Astrocyte (in vitro differentiated cells and primary cell): Measurements from ENCODE around the gene EFCAB9. TPM values are rescaled to one million over a fixed set of nuclear protein-coding genes. Genes with fewer than 3 reads are reported as not detected.

ENCODE experiments used
- DNase-seq: peaks from one replicate; pipeline ENCODE4 v3.0.0-alpha.2; 2010; ENCODE audit warnings: low read depth
- FAIRE-seq: peaks from 2 replicates; lab custom pipeline; 2011; peaks lifted over from hg19 to GRCh38; lab: Jason Lieb, UNC
- H2AFZ ChIP-seq: 2 replicates; pipeline ENCODE4 v1.6.0; 2012; ENCODE audit warnings: low read depth, low read length, inconsistent platforms
- H3K27ac ChIP-seq: 2 replicates; pipeline ENCODE4 v1.5.1; 2011; ENCODE audit warnings: low read depth, low read length, inconsistent platforms
- H3K27me3 ChIP-seq: 2 replicates; pipeline ENCODE4 v1.6.0; 2011; ENCODE audit warnings: low read length, inconsistent platforms; ENCODE audit not compliant: insufficient read depth
- H3K36me3 ChIP-seq: 2 replicates; pipeline ENCODE4 v1.5.1; 2011; ENCODE audit warnings: low read length, inconsistent platforms; ENCODE audit not compliant: insufficient read depth
- H3K4me1 ChIP-seq: 2 replicates; pipeline ENCODE4 v1.5.1; 2011; ENCODE audit warnings: low read length, inconsistent platforms; ENCODE audit not compliant: insufficient read depth
- H3K4me2 ChIP-seq: 2 replicates; pipeline ENCODE4 v1.6.0; 2012; ENCODE audit warnings: low read length, inconsistent platforms
- H3K4me3 ChIP-seq: 2 replicates; pipeline ENCODE4 v1.5.1; 2011; ENCODE audit warnings: low read depth, mild to moderate bottlenecking, low read length, inconsistent platforms; ENCODE audit not compliant: insufficient read depth
- H3K79me2 ChIP-seq: 2 replicates; pipeline ENCODE4 v1.6.0; 2012; ENCODE audit warnings: mild to moderate bottlenecking, low read length, inconsistent platforms; ENCODE audit not compliant: insufficient read depth
- H3K9ac ChIP-seq: 2 replicates; pipeline ENCODE4 v1.6.0; 2012; ENCODE audit warnings: mild to moderate bottlenecking, low read length, inconsistent platforms
- H3K9me3 ChIP-seq: 2 replicates; pipeline ENCODE4 v1.5.1; 2012; ENCODE audit warnings: low read depth, mild to moderate bottlenecking, low read length, inconsistent platforms; ENCODE audit not compliant: insufficient read depth
- H4K20me1 ChIP-seq: 2 replicates; pipeline ENCODE4 v1.6.0; 2012; ENCODE audit warnings: low read length, inconsistent platforms; ENCODE audit not compliant: insufficient read depth
- H3K27ac Mint-ChIP-seq: one replicate; pipeline ENCODE4 v1.8.0; 2021; ENCODE audit warnings: mild to moderate bottlenecking, mixed read lengths; ENCODE audit not compliant: unreplicated experiment
- H3K27me3 Mint-ChIP-seq: one replicate; pipeline ENCODE4 v1.8.0; 2021; ENCODE audit warnings: low read depth, mixed read lengths; ENCODE audit not compliant: unreplicated experiment
- H3K36me3 Mint-ChIP-seq: one replicate; pipeline ENCODE4 v1.8.0; 2021; ENCODE audit warnings: low read depth, mixed read lengths; ENCODE audit not compliant: unreplicated experiment
- H3K4me1 Mint-ChIP-seq: one replicate; pipeline ENCODE4 v1.8.0; 2021; ENCODE audit warnings: low read depth, mixed read lengths; ENCODE audit not compliant: unreplicated experiment
- H3K4me3 Mint-ChIP-seq: one replicate; pipeline ENCODE4 v1.8.0; 2021; ENCODE audit warnings: mild to moderate bottlenecking, moderate library complexity, mixed read lengths; ENCODE audit not compliant: unreplicated experiment
- H3K9me3 Mint-ChIP-seq: one replicate; pipeline ENCODE4 v1.8.0; 2021; ENCODE audit warnings: mild to moderate bottlenecking, mixed read lengths; ENCODE audit not compliant: unreplicated experiment
- CTCF ChIP-seq: IDR thresholded peaks from 2 replicates; pipeline ENCODE4 v1.5.1; 2011; ENCODE audit warnings: low read depth, mild to moderate bottlenecking, inconsistent platforms, low read length, moderate library complexity; ENCODE audit not compliant: insufficient read depth
- EZH2 ChIP-seq: IDR thresholded peaks from 2 replicates; pipeline ENCODE4 v1.6.1; 2012; ENCODE audit warnings: mild to moderate bottlenecking, low read length, inconsistent platforms; ENCODE audit not compliant: insufficient read depth
- total RNA-seq: library from RNA; stranded (reverse); gene quantifications from 2 replicates; pipeline ENCODE4 v1.2.1, GENCODE V29; 2021

The EFCAB9 gene
- total RNA-seq, 1 donor from 2014 or later, result not detected

GRCh38 chr5:172216345-172216744 lies 22.4 kb downstream of the EFCAB9 start:
- H3K4me2 ChIP-seq, result no peak overlapping the region
- no peak overlapping the region for H3K27ac Mint-ChIP-seq
- H3K9ac ChIP-seq, result no peak overlapping the region
- DNase-seq (no peak), FAIRE-seq (no peak)
- peaks cover 19% of the 10 kb centered on the region for H3K36me3 Mint-ChIP-seq
- no peaks in the 10 kb centered on the region for H3K9me3 Mint-ChIP-seq
- no peak overlapping the region for H3K4me3 ChIP-seq
- no peaks in the 10 kb centered on the region for H3K27me3 ChIP-seq
- peaks cover 3% of the 10 kb centered on the region for H3K9me3 ChIP-seq
- no peak overlapping the region for H3K27ac ChIP-seq
- peaks cover 7% of the 10 kb centered on the region for H3K4me1 Mint-ChIP-seq
- peaks cover 49% of the 10 kb centered on the region for H4K20me1 ChIP-seq
- no peak overlapping the region for H2AFZ ChIP-seq
- H3K27me3 Mint-ChIP-seq, result no peaks in the 10 kb centered on the region
- peaks cover 55% of the 10 kb centered on the region for H3K79me2 ChIP-seq
- TF ChIP-seq EZH2 (no peak), CTCF (no peak)
- H3K36me3 ChIP-seq, result peaks cover 19% of the 10 kb centered on the region
- H3K4me1 ChIP-seq, result no peaks in the 10 kb centered on the region
- H3K4me3 Mint-ChIP-seq, result no peak overlapping the region

GRCh38 chr5:172219296-172219695 lies 25.3 kb downstream of the EFCAB9 start:
- no peak overlapping the region for H2AFZ ChIP-seq
- no peaks in the 10 kb centered on the region for H3K9me3 Mint-ChIP-seq
- peaks cover 3% of the 10 kb centered on the region for H3K9me3 ChIP-seq
- H3K36me3 ChIP-seq, result peaks cover 16% of the 10 kb centered on the region
- no peaks in the 10 kb centered on the region for H3K27me3 ChIP-seq
- TF ChIP-seq EZH2 (no peak), CTCF (no peak)
- FAIRE-seq (no peak), DNase-seq (no peak)
- H3K4me3 Mint-ChIP-seq, result no peak overlapping the region
- H4K20me1 ChIP-seq, result peaks cover 44% of the 10 kb centered on the region
- no peak overlapping the region for H3K27ac Mint-ChIP-seq
- peaks cover 5% of the 10 kb centered on the region for H3K4me1 Mint-ChIP-seq
- H3K27me3 Mint-ChIP-seq, result no peaks in the 10 kb centered on the region
- H3K27ac ChIP-seq, result no peak overlapping the region
- no peak overlapping the region for H3K4me3 ChIP-seq
- no peak overlapping the region for H3K9ac ChIP-seq
- H3K4me2 ChIP-seq, result no peak overlapping the region
- peaks cover 56% of the 10 kb centered on the region for H3K79me2 ChIP-seq
- H3K36me3 Mint-ChIP-seq, result peaks cover 23% of the 10 kb centered on the region
- no peaks in the 10 kb centered on the region for H3K4me1 ChIP-seq
